NCI-H2227 treated with DMSO at 0.1 percent for 48 hours (cell line): ENCODE data around the gene IGSF5.
"Not testable (repeated sequence)": the region's sequence is repeated elsewhere in the genome, so short reads cannot be mapped to it uniquely, and the experiment has no call there.

Experiments
- DNase-seq: peaks from one replicate; lab custom pipeline; 2025; lab: John Stamatoyannopoulos, UW

Gene IGSF5

DNA sequence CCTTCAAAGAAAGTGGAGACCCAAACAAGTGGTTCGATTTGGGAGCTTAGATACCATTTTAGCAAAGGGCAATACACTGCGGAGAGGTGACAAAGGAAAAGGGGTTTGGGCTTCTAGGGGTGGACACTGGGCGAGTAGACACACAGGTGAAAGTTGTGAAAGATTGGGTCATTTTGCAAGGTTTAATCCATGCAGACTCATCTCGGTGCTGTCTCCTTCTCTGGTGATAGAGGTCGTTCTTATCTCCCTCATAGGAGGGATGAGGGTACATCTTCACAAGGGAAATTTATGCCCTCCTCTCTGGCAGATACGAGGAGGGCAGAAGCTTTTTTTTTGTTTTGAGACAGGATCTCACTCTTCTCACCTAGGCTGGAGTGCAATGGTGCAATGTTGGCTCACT lies 6.4 kb upstream of the IGSF5 start:
- DNase-seq: no peak

- not testable (repeated sequence) for DNase-seq
Observed at GRCh38 chr21:39739531-39739930, 5.5 kb upstream of the IGSF5 start.

DNA sequence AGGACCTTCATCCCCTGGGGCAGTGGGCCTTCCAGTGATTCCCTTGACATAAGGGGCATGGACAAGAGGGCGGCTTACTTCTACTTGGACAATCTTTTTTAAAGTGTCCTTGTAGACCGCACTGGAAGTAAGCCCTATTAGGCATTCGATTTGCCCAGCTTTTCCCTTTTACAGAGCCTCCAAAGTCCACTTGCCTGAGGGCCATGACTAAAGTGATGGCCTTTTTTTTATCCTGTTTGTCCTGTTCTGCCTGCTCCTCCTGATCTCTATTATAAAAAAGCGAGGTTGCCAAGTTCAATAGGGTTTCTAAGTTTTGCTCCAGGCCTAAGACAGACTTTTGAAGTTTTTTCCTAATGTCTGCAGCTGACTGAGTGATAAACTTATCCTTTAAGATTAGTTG lies 2.4 kb upstream of the IGSF5 start:
- DNase-seq: not testable (repeated sequence)

DNA sequence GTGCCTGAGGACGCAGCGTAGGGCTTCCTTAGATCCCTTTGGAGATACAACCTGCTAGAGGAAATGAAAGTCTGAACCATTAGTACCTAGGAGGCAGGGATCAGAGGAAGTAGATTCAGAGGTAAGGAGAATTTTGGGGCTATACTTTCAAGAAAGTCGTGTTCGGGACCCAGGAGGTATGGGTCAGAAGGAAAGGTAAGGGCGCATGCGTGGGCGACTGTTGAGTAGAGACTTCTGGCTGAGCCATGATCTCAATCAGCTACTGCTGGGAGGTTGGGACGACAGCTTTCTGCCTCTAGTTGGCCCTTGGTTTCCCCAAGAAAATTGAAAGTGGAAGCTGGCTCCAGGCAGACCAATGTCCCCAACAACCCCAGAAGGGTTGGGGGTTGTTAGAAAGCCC lies 349 bp downstream of the IGSF5 start:
- not testable (repeated sequence) for DNase-seq

- DNase-seq: no peak
Observed at GRCh38 chr21:39750670-39751069, 5.7 kb downstream of the IGSF5 start.

DNA sequence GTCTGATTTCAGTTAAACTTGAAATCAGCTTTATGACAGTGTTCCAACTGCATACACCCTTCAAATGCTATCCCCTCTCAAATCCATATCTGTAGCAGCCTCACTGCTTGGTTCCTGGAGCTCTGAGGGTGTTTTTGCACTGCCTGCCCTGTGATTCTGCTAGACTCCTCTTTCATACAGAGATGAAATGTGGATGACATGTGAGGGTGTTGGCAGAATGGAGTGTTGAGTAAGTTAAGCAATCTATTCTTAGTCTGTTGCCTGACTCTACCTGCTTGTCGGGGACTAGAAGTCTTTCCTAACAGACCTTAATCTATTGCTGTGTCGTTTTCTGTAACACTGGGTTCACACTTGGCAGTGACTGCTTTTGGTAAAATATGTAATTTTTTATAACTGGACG lies 9.8 kb downstream of the IGSF5 start:
- no peak for DNase-seq

DNA sequence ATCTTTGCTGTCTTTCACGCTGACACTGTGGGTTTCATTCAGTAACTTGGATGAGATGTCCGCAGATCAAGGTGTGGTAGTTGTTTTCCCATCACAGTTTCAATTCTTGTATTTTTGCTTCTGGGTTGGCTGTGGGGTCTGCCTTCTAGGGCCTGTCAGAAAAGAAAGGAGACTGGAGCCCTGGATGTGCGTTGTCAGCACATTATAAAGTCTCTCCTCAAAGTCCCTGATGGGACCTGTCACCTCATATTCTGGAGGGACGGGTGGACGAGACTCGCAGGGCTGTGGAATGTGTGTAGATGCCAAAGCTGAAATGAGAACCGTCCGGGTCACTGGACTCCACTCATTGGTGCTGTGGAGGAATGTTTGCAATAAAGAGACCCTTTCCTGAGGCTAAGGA lies 11.3 kb downstream of the IGSF5 start:
- no peak for DNase-seq

DNA sequence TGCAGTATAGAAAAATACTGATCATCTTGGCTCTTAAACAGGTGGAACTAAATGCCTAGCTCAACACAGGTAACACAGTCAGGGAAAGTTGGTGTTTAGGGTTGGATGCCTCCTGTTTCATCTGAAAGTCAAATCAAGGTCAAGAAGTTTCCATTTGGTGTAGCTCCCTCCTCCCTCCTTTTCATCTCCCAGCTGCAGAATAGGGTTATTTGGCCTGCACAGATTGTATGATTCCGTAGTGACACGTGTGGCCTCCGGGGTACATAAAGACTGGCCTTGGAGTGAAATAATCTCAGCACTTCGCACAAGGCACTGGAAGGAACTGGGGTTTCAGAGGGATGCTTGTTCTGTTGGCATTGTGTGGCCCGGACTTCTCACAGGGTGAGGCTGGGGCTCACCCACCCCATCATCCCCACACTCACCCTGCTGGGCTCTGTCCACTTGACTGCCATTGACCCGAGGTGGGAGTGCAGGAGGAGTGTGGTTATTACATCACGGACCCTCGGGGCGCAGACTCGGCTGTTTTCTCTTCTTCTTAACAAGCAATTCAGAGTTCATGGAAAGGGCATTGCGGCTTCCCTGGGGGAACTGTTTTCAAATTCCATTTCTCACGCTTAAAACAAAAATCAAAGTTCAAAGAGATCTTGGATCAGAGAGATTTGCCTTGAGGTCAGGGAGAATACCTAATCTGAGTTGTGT lies 18.4 kb downstream of the IGSF5 start:
- DNase-seq: no peak

DNA sequence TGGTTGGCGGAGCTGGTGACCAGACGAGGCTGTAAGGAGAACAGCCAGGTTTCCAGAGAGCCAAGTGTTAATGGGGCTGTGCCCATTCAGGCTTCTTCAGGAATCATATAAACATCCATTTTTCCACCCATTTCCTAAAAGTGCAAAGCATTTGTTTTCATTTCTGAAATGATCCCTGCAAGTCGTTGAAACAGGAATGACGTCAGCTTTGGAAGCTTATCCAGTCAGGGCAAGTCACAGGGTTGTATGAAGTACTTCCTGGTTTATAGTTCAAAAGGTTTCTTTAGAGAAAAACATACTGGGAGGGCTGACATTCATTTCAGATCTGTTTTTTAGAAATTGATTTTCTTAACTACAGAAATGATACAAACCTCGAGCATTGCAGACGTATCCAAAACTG lies 29.2 kb downstream of the IGSF5 start:
- DNase-seq: no peak

GRCh38 chr21:39775816-39776215 lies 30.8 kb downstream of the IGSF5 start:
- no peak for DNase-seq

GRCh38 chr21:39776589-39776988 lies 31.6 kb downstream of the IGSF5 start:
- DNase-seq: no peak

GRCh38 chr21:39781331-39781730 lies 36.3 kb downstream of the IGSF5 start:
- DNase-seq: no peak

GRCh38 chr21:39788383-39788782 lies 43.4 kb downstream of the IGSF5 start:
- DNase-seq: peak; percentile 72

DNA sequence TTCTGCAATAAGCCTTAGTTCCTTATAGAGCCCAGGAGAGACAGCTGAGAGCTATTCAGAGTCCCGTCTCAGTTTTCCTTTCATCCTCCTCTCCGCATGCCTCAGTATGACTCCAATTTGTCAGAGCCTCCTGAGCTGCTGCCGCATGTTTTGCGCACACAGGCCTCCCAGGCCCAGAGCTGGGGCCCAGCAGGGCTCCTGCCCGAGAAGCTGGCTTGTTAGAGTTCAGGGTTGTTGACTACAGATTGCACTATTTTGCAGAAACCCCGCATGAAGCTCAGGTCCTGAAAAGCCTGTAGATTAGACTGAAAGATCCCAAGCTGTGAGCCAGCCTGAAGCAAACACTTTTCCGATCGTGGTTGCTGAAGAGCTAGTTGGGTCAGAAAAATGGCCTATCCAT lies 51.5 kb downstream of the IGSF5 start:
- no peak for DNase-seq

DNA sequence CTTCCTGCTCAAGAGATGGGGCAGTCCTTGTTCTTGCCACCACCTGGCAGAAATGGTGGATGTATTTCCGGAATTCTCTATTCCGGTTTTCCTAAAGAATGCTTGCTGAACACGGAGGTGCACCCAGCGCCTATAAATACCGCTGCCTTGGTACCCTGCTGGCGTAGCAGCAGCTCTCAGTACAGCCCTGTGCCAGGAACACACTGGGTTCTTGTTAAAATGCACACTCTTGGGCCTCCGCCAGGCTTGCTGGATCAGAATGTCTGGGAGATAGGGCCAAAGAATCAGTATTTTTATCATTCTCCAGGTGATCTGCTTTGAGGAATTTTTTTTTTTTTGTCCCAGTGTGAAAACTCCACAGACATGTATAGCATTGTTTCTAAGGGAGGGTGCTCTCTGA lies 54.2 kb downstream of the IGSF5 start:
- DNase-seq: no peak

DNA sequence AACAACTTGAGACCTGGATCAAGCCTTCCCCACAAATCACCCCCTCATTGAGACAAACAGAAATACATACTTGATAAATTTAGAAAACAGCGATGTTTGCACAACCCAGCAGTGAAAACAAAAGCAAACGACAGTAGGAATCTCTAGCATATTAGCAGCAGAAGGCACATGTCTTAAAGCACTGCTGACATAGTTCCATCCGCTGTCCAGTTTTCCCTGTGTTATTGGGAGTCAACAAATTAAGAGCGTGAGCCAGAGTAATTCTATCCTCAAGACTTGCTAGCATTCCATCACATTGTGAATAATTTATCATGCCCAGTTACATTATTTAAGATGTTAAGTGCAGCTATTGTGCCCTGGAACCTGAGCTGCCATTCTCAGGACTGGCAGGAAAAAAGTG lies 55.3 kb downstream of the IGSF5 start:
- DNase-seq: no peak

GRCh38 chr21:39802217-39802616 lies 57.2 kb downstream of the IGSF5 start:
- no peak for DNase-seq

GRCh38 chr21:39803393-39803792 lies 58.4 kb downstream of the IGSF5 start:
- DNase-seq: no peak

DNA sequence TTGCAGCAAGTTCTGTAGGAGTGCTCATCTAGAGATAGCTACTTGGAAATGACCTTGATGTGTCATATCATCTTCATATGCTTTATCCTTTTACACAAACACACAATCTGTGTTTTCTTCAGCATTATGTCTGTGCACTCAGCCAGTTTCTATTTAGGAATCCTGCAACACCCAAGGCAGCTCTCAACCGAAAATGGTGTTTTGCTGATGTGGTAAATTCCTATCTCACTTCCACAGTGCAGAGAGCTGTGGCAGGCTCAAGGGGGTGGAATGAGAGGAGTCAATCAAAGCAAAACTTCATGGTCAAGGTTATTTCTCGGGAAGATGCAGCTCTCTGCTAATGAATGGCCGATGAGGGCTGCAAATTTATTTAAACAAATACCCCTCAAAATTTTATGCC lies 59.3 kb downstream of the IGSF5 start:
- no peak for DNase-seq

GRCh38 chr21:39805983-39806382 lies 61.0 kb downstream of the IGSF5 start:
- DNase-seq: no peak

DNA sequence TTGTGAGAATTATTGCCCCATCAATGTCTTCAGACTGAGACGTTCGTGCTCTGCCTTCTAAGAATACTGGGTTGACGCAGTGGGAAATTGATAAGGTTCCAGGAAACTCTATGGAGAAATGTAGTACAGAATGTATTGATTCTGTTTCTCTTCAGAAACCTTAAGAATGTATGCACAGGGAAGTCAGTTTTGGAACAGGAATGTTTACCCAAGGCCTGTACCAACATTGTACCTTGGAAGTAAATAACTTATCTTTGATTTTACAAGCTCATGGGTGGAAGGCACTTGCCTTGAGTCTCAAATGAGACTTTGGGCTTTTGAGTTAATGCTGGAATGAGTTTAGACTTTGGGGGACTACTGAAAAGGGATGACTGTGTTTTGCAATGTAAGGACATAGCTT lies 62.8 kb downstream of the IGSF5 start:
- DNase-seq: no peak

DNA sequence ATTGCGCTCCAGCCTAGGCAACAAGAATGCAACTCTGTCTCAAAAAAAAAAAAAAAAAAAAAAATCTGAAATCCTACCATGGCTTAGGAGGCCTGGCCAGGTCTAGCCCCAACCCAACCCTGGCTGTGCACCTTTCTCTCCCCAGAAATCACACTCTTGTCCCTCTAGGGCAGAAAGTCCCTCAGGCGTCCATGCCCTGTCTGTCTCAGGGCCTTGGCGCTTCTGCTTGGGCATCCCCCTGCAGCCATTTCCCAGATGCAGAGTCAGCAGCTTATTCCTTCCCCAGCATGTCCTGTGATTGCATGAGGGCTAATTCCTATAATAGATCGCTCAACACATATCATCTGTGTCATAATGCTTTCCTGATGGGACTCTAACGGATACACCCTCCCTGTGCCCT lies 65.0 kb downstream of the IGSF5 start:
- no peak for DNase-seq

GRCh38 chr21:39812983-39813382 lies 68.0 kb downstream of the IGSF5 start:
- DNase-seq: no peak

DNA sequence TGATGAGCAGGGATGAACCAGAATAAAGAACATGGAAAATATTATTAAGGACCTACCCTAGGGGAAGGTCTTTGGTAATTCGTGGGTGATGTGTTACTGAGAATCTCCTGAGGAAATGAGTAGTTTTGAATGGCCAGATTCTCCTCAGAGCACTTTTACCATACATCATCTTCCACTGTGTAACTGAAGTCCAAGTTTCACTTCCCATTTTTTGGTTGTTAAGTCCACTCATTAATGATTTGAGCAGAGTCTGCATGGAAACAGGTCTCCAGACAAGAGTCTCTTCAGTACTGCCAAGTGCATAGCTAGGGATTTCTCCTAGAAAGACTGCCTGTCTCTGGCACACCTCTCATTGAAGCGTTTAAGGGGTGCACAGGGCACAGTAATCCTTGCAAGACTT lies 73.6 kb downstream of the IGSF5 start:
- DNase-seq: no peak

GRCh38 chr21:39822042-39822441 lies 77.1 kb downstream of the IGSF5 start:
- DNase-seq: no peak
